Stimulated activated CD8-positive, alpha-beta memory T cell treated with anti-CD3 and anti-CD28 coated beads, Interleukin-12 subunit alpha, Interleukin-12 subunit beta, amount 100 ng/mL, for 1 hour (primary cell): ENCODE results near the gene PPP1R1C.

ENCODE experiments used
- DNase-seq: peaks from one replicate; pipeline ENCODE4 v3.0.0-alpha.2; 2020; ENCODE audit warnings: low read depth

Gene PPP1R1C

DNA sequence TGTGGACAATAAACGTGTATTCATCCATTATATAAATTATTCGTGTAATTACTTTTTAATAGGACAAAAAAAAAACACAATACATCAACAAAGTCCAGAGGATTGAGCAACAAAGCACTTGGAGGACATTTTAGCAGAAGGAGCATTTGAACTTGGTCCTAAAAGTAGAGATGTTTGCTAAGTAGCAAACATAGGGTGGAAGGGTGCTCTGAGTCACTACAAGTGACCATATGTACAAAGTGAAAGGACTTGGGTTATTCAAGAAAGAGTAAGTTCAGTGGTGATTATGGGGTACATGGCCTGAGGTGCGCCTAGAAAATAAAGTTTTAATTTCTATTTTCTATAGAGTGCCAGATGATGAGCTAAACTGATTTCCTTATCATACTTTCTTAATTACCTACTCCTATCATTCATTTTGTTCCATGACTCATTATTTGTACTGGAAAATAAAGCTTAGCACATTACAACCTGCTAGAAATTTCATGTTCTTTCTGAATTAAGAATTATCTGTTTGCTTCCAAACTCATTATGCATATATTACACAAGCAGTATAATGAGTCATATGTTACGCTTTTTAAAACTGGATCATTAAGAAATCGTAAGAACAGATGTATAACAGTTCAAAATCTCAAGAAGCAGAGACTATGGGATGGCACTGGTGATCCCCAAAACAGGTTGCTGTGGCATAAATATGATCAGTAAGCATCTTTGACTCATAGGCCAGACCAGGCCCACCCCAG lies 13.1 kb upstream of the PPP1R1C start:
- no peak for DNase-seq

DNA sequence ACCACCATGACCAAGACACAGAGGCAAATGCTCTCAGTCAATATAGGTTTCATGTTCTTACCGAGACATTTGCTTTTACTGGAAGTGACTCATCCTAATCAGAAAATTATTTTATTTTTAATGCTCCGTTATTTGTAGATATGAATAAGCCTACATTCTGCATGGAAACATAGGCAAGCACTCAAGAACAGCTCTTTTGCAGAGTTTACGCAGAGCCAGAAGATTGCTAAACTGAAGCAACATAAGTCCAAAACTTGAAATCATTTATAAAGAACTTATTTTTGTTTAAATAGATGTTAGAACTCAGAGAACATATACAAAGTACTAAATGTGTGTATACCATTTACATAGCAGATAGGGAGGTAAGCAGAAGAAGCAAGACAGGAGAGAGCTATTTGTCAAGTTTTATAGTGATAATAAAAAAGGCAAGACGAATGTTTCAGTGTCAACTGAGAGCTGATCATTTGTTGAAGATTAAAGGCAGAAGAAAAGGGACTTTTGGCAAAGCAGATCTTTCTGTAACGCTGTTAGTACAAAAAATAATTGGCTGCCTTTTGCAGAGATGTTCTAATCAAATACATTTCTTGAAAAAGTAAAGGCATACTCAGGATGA lies 12.4 kb upstream of the PPP1R1C start:
- no peak for DNase-seq

DNA sequence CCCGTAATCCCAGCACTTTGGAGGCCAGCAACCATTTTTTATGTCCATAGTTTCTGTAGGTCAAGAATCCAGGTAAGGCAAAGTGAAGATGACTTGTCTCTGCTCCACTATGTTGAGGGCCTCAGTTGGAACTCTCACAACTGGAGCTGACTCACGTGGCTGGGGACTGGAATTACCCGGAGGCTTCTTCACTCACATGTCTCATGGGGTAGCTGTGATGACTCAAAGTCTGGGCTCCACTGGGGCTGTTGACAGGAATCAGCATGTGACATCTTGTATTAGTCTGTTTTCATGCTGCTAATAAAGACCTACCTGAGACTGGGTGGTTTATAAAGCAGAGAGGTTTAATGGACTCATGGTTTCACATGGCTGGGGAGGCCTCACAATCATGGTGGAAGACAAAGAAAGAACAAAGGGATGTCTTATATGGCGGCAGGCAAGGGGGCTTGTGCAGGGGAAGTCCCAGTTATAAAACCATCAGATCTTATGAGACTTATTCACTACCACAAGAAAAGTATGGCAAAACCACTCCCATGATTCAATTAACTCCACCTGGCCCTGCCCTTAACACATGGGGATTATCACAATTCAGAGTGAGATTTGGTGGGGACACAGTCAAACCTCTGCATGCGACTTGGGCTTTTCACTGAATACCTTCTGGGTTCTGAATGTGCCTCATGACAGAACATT lies 7.8 kb upstream of the PPP1R1C start:
- DNase-seq, result no peak

DNA sequence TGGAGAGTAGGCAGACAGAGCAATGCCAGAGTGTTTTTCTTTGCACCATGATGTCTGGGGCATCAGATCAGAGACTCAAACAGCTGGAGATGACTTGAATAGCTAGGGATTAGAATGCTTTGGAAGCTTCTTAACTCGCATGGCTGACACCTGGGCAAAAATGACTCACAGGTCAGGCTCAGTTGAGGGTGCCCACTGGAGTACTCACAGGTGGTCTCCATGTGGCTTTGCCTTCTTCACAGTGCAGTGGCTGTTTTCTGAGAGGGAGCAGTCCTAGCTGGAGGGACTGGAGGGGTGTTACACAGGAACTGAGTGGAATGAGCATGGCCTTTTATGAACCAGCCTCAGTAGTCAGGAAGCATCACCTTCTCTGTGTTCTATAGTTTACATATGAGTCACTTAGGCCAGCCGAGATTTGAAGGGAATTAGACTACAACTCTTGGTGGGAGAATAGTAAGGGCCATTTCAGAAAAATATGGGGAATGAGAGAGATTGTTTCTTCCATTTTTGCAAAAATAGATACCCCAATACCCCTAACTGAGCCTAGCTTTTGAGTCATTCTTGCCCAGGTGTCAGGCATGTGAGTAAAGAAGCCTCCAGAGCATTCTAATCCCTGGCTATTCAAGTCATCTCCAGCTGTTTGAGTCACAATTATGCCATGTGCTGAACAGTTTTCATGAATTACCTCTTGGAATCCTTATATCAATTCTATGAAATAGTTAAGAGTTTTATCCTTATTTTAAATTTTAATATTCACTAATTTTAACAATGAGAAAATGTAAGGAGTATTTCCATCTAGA lies 7.1 kb upstream of the PPP1R1C start:
- DNase-seq, result no peak

DNA sequence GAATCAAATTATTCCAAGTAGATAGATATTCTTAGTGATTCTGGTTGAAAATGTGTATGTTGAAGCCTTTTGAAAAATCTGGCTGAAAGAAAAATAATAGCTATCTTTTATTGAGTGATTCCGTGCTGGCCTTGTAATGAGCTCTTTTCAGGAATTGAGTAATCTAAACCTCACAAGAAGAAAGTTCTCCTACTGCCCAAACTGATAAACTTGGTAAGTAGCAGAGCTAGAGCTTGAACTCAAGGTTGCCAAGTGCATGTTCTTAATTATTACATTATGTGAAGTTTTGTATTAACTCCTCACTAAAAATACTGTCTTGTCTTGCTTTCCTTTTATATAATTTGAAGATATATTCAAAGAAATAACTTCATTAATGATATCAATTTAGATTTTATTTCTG lies 1.6 kb upstream of the PPP1R1C start:
- DNase-seq, result no peak

DNA sequence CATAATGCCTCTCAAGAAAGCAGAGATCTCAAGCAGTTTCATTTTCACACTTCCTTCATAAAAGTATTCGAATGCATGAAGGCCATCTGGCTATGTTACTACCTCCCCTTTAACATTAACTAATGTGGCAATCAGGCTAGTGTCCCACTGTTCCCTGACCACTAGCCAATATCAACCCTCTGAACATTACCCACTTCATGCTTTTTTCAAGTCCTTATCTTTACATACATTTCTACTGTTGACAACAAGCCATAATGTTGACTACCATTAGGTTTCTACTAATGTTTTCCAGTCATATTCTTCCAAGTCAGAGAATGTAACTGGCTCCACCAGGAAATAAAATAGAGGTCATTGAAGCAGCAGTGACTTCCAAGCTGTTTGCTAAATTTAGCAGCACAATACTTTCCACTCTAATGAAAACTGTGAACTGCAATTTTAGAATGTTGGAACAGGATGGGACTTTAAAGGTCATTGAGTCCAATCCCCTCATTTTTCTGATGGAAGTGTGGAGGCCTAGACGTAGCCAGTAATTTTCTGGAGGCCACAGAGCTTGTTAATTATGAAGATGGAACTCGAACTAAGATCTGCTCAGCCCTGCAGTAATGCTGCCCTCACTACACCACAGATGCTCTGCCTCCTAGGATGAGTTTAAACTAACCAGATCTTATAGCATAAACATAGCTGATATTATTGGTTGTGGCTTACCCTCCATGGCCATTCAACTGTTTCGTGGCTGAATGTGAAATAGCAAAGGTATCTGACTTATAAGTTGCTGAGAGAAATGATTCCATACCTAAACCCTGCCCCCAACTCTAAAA lies 630 bp upstream of the PPP1R1C start:
- DNase-seq, result no peak

DNA sequence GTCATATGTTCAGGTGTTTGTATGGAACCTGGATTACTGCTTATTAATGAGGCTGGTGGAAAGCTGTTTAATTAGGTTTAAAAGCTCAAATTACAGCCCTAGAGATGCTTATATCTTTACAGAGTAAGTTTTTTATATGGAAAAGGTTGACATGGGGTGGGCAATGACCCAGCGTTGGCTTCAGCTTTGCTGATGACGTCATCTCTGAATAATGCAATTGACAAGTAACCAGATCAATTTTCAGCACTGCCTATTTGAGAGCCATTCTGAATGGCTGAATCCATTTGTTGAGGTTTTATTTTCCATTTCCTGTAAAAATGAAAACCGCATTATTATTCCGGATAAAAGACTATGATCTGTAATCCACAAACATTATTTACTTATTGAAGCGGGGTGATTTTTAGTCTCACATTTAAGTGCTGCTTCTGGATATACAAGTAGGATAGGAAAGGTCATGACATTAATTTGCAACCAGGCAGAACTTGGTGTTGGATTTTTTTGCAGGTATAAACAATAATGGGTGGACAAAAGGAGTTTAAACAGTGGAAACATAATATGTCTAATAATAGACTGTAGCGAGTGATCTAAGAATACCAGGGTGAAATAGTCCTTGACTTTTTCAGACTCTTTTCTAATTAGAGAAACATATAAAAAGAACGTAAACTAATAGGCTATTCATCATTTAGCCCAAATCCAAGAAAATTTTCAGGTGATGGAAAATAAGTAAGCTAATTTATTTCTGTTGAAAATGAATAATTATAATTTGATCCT lies 2.7 kb downstream of the PPP1R1C start:
- no peak for DNase-seq

DNA sequence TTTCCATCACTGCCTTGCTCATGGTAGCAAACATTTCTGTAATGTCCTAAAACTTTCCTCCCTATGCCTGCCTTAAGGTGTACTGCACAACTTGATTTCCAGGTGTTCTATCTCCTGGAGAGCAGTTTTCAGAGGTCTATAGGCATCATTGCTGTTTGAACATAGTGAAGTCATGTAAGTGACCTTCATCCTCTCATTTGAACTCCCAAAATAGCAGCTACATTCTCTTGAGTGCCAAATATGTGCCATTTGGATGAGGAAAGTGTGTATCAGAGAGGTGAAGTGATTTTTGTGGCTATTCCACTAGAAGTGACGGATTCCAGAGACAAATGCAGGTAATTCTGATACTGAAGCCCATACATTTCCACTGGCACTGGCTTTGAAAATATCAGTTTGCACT lies 3.4 kb downstream of the PPP1R1C start:
- DNase-seq, result no peak

DNA sequence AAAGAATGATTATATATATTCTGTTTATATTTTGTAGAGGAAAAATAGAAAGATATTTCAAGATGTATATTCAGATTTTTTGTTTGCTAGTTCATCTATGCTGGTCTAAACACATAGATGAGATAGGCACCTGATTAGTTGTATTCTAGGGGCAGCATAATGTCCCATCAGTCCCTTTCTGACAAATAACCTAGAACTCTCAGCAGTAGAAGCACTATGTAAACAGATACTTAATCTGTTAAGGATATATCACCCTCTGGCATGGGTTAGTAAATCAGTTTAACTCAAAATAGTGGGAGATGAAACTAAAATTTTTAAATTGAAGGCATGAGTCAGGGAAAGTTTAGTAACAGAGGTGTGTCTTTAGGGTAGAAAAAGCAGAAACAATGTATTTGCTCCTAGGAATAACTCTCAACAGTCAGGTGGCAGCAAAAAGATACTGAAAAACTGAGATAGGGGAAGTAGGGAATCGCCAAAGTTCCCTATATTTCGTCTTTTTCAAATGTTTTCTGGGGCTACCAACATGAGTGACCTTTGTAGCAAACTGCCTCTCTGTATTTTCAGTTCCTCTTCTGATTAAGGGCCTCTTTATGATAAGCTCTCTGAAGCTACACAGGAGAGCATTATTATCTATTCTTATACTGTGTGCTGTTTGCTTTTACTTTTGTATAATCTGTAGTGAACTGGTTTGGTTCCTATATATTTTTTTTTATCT lies 5.7 kb downstream of the PPP1R1C start:
- no peak for DNase-seq

DNA sequence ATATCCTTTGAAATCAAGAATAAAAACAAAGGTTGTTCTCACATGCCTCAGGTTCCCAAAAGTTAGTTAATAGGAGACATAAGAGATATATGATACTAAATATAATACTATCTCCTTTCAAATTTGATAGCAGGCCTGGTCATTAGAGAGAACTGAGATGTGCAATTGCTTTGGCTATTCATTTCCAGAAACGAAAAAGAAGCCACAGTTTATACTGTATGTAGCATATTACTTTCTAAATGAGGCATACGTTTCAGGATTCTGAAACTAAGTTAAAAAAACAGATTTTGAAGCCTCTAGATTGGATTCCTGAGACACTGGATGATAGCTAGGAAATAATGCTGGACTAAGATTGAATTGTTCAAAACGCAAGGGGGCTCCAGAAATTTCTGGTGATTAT lies 7.1 kb downstream of the PPP1R1C start:
- DNase-seq, result no peak

DNA sequence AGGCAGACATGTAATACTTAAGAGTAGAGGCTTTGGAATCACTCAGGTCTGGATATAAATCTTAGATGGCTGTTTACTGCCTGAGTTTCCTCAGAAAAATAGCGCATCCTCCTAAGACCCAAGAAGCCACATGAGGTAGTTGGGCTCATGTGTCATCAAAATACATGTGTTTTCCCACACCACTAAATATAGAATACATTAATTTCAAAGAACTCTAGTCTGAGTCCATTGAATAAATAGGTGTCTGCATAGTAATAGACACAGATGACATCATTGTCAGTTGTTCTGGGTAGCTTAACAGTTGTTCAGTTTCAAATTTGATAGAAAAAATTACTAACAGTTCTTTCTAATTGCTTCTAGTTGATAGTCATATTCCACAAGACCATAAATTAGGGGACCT lies 9.6 kb downstream of the PPP1R1C start:
- no peak for DNase-seq

DNA sequence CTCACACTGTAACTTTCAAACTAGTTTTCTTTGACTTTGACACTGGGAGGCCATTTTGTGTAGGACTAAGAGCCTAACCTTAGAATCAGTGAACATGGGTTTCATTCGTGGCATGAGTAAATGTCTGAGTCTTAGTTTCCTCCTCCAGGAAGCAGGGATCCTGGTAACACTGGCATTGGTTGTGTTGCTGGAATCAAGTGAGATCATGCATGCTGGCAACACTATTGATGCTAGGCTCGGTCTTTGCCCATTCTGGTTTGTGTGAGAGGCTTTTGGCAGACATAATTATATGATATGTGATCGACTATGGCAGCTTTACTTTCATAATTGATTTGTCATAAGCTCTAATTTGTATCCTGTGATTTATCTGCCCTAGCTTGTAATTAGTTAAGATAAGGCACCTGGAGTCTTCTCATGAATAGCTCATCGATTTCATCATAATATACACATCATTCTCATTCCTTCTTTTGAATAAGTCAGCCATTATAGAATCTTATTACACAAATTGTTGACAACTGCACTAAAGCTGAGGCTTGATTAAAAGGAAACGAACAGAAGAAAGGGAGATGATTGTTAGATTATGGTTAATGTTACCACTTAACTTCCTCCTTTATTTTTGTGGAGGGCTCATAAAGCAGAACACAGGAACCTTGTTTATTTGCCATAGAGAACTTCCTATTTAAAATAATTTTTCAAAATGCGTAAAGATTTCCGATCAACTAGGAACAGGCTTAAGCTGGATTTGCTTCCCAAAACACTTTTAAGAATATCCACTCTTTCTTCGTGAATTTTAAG lies 12.6 kb downstream of the PPP1R1C start:
- DNase-seq, result no peak

DNA sequence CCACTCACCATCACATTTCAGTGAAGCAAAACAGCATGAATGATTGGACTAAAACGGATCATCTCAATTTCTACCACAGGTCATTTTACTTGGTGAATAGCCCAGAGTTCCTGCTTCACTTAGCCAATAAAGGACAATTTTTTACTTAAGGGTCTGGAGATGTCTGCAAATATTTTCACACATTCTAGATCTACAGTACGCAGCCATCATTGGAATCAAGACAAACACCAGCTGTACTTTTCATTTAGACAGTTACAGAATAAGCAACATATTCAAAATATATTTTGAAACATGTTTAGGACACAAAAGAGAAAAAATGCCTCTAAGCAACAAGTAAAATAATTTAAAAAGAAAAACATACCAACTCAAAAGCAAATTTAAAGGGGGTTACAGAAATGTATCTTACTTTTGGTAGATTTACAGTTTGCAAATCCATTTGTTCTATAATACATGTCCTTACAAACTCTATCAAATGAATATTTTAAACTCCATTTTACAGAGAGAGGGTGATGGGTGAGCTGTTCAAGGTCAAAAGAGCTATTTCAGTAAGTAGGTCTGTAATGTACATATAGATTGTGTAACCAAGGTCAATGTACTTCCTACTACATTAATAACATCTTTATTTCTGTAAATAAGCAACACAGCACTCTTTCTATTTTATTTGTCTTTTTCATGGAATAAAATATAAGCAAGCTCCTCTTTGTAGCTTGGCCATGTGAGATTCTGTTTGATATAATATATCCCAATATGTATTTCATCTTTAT lies 13.4 kb downstream of the PPP1R1C start:
- DNase-seq, result no peak

DNA sequence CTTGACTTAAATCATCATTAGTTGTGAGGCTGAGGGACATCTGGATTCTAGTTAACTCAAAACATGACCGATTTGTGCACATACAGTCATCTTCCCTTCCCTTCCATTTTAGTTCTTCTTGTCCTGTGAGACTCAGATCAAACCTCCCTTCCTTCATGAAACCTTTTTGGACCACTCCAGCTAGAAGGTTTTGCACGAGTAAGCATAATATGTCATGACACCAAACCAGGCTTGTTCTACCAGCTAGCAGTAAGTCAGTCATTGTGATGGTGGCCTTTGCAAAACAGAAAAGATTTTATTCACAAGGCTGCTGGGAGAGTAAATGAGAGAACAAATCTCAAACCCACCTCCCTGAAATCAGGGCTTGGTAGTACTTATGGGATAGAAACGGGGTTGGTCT lies 14.3 kb downstream of the PPP1R1C start:
- DNase-seq, result no peak

DNA sequence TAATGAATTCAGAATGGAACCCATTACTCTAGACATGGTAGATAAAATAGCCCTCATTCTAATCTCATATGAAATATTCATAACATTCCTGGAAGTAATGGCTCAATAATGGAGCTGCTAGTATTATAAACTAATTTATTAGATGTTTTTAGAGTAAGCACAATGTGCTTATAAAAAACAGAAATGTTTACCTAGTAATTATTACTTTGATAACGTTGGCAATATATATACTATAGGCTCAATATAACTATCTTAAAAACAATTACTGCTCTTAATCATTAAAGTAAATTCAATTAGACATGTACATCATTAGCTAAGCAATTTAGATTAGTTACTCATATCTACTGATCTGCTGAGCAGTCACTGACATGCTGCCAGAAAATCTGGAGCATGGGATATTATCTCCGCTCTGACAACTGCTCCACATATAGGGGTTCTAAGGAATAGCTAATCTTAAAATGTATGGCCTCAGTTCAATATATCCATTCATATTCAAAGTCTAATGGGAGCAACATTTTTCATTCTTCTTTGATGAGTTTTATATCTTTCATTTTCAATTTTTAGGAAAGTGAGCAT lies 19.4 kb downstream of the PPP1R1C start:
- DNase-seq, result no peak

DNA sequence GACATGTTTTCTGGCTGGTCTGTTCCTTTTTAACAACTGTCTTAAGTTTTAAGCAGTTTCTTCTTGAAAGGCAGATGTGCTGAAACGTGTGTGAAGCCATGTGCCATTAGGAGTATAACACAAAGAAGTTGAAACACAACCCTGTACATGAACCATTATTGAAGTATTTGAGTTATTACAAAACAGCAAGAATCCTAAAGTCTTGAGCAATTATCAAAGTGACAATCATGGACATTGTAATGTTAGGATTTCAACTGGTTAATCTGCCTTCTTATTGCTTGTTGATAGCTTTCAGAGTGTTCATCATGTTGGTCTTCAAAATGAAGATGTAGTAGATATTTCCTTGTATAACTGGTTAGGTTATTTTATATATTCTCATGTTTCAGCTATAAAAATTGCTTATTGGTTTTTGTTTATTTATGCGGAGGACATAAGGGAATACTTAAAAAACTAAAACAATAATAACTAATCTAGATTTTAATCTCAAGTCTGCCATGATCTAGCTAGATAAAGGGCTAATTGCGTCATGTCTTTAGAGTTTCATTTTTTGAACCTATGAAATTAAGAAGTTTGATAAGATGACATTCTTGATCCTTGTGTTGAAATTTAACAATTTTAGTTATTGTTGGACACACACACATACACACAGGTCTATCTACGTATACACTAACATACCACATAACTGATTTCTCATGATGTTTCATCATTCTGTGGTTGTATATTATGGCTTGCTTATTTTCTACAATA lies 21.1 kb downstream of the PPP1R1C start:
- DNase-seq, result no peak

DNA sequence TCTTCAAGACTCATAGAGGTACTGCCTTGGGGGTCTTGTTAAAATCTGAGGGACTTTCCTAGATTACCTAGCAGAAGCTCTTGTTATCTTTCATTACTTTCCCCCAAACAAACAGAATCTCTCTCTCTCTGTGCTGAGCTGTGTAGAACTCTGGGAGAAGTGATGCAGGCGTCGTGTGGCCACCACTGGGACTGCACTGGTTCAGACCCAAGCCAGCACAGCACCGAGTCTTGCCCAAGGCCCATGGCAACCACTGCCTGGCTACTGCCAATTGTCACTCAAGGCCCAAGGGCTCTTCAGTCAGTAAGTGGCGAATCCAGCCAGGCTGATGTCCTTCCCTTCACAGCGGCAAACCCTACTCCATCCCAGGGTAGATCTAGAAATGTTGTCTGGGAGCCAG lies 28.6 kb downstream of the PPP1R1C start:
- DNase-seq, result no peak
